GM21390 (cell line): ENCODE measurements around the gene C1orf174.

Experiments
- ATAC-seq: cut with Tn5 transposase; IDR thresholded peaks from one replicate; pipeline ENCODE4 v1.9.1; 2021; ENCODE audit not compliant: unreplicated experiment

C1orf174 gene

DNA sequence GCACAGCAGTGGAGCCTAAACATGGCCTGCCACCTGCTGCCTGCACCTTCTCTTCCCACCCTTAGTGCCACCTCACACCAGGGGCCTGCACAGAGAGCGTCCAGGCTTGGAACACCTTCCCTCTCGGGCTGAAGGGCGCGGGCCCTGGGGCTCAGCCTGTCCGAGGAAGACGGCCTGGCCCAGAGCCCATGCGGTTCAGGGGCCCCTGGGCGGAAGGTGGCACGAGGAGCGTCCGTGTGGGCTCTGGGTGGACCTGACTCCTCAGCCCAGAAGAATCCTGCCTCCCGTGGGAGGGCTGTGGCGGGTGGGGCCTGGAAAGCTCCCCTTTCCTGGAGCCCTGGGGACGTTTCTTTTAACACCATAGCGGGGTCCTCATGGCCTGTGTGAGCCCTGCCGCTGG lies 23.4 kb downstream of the C1orf174 start:
- no peak for ATAC-seq

DNA sequence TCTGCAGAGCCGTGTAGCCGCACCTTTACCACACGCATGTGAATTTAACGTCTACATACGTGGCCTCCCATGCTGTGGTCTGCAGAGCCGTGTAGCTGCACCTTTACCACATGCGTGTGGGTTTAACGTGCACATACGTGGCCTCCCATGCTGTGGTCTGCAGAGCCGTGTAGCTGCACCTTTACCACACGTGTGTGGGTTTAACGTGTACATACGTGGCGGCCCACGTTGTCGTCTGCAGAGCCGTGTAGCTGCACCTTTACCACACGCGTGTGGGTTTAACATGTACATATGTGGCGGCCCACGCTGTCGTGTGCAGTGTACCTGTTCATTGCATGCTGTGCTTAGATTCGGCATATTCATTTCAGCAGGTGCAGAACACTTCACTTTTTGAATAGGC lies 25.3 kb downstream of the C1orf174 start:
- ATAC-seq, result no peak

- no peak for ATAC-seq
These were observed 27.5 kb downstream of the C1orf174 start for GRCh38 chr1:3872546-3872945.

DNA sequence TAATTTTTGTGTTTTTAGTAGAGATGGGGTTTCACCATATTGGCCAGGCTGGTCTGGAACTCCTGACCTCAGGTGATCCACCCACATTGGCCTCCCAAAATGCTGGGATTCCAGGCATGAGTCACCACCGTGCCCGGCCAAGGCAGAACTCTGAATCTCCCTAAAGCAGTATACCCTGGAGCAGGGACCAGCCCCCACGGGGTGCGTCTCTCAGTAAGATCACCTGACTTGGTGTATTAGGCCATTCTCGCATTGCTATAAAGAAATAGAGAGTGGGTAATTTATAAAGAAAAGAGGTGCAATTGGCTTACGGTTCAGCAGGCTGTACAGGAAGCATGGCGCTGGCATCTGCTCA lies 28.6 kb downstream of the C1orf174 start:
- no peak for ATAC-seq

GRCh38 chr1:3869751-3870301 lies 30.2 kb downstream of the C1orf174 start:
- ATAC-seq, result no peak

GRCh38 chr1:3868464-3869006 lies 31.5 kb downstream of the C1orf174 start:
- no peak for ATAC-seq

- no peak for ATAC-seq
These were observed 34.4 kb downstream of the C1orf174 start for GRCh38 chr1:3865606-3866160.

GRCh38 chr1:3864884-3865283 lies 35.2 kb downstream of the C1orf174 start:
- ATAC-seq, result no peak

DNA sequence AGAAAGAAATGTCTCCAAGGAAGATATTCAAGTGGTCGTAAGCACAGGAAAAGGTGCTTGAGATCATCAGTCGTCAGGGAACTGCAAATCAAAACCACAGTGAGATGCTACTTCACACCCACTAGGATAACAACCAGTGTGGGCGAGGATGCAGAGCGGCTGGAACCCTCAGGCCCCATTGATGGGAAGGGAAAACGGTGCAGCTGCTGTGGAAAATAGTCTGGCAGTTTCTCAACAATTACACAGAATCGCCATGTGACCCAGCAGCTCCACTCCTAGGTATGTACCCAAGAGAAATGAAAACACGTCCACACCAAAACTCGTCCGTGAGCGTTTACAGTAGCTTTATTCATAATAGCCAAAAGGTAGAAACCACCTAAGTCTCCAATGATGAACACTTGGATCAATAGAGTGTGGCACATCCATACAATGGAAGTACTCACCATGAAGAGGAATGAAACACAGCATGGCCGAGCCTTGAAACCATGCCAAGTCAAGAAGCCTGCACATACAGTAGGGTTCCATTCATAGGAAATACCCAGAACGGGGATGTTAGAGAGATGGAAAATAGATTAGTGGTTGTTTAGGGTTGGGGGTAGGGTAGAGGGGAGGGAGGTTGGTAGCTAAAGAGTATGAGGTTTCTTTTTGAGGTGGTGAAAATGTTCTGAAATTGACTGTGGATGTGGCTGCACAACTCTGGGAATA lies 36.7 kb downstream of the C1orf174 start:
- ATAC-seq, result no peak

DNA sequence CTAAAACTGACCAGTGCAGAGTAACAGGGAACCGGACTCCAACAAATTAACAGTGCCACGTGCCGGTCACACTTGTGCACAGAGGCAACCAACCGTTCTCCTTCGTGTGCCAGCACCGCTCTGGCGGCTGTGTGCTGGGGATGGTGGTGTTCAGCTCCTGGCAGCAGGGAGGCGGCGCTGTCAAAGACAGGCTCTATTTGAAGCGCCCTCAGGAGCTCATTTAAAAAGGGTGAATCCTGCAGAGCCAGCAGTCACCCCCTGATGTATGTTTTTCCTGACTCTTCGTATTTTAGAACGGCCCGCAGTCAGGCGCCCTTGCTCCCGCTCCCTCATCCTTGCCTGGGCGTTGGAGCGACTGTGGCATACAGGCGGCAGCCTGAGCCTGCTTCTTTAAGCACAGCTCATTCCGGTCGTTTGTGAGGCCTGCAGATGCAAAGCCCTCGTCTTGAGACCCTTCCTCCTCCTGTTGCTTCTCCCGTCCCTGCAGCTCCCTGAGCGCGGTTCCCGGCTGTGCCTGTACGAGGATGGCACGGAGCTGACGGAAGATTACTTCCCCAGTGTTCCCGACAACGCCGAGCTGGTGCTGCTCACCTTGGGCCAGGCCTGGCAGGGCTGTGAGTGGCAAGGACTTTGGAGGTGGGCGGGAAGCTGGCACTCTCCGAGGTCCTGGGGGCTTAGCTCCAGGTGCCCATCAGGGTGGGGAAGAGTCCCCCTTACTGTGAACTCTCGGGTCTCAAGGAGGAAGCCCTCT lies 41.7 kb downstream of the C1orf174 start:
- ATAC-seq, result no peak

DNA sequence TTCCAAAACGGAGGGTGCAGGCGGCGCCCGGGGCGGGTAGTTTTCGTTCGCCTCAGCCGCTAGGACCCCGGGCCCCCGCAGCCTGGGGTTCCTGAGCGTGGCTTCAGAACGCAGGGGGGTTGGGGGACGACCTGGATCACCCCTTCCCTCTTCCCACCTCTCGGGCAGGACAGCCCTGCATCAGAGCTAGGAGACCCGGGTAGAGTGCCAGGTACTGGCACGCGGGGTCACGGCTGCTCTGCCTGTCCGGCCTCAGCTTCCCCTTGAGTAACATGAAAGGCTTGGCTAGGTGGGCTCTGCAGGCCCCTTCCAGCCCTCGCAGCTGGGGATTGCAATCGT lies 42.3 kb downstream of the C1orf174 start:
- ATAC-seq, result no peak

- peak; percentile 97 for ATAC-seq
These were observed 42.9 kb downstream of the C1orf174 start, which contains the start of the genes CEP104 and DFFB for GRCh38 chr1:3856923-3857790. Gene CEP104 (minus strand): TSS chr1:3857211. CDS start chr1:3852407, 4,804 bp downstream. Gene DFFB (plus strand): TSS chr1:3857476. CDS start chr1:3857604, 128 bp downstream.

GRCh38 chr1:3852711-3853485 lies 47.2 kb downstream of the C1orf174 start:
- no peak for ATAC-seq

DNA sequence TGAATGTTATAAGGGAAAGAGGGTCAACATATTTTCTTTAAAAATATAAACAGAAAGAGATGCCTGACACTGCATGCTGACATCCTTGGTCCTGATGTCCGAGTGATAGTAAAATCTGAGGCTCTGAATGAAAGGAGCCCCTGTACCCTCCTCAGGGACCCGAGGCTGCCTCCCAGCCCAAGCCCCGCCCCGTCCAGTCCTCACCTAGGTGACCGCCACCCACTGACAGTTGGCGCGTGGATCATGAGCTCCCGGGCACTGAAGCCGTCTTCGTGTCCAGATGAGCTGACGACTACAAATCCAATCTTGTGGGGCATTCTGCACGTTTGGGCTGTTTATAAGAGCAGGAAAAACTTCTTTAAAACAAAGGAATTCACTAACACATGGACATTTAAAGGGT lies 48.0 kb downstream of the C1orf174 start:
- ATAC-seq, result no peak

GRCh38 chr1:3851292-3851691 lies 48.8 kb downstream of the C1orf174 start:
- ATAC-seq, result no peak

- ATAC-seq, result no peak
These were observed 49.2 kb downstream of the C1orf174 start for GRCh38 chr1:3850857-3851256.

- no peak for ATAC-seq
These were observed 53.0 kb downstream of the C1orf174 start for GRCh38 chr1:3847081-3847480.

GRCh38 chr1:3846541-3846940 lies 53.5 kb downstream of the C1orf174 start:
- no peak for ATAC-seq

- ATAC-seq, result no peak
These were observed 57.2 kb downstream of the C1orf174 start for GRCh38 chr1:3842912-3843311.

DNA sequence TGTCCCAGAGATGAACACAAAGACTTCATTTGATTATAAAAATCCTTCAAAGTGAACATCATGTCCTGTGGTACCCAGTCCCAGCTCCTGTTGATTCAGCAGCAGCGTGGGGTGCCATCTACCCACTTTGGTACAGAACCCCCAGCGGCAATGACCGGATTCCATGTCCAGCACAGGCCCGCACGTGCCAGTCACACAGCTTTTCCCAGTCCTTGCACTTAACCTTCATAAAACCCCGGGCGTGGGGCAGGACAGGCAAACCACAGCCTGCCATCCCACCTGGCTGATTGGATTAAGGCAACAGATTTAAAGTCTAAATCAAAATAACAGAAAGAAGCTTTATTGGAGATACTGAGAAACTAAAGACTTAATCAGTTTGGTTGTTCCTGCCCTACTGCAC lies 58.6 kb downstream of the C1orf174 start:
- ATAC-seq, result no peak
